ENCODE results near the gene TFF2.

DNA sequence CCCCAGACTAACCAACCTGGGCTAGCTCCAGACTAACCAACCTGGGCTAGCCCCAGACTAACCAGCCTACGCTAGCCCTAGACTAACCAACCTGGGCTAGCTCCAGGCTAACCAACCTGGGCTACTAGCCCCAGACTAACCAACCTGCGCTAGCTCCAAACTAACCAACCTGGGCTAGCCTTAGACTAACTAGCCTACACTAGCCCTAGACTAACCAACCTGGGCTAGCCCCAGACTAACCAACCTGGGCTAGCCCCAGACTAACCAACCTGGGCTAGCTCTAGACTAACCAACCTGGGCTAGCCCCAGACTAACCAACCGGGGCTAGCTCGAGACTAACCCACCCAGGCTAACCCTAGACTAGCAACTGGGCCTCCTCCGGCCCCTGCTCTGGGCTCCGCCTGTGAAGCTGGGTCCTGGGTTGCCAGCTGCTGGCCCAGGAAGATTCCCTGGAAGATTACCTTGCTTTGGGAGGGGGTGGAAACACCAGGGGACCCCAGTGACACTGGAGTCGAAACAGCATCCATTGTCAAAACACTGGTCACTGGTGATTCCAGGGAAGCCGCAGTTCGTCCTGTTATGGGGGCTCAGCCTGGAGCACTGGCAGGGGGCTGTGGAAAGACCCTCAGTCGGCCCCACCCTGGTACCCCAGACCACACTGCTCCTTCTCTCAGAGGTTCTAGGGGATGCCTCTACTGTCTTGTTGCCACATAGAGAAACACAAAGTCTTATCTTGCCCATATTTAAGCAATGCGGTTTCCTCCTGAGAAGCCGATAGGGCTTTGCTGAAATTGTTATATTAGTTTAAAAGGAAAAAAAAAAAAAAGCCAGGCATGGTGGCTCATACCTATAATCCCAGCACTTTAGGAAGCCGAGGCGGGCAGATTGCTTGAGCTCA, 1.1 kb downstream of the TFF2 start:
- TF ChIP-seq, protein P1, sequence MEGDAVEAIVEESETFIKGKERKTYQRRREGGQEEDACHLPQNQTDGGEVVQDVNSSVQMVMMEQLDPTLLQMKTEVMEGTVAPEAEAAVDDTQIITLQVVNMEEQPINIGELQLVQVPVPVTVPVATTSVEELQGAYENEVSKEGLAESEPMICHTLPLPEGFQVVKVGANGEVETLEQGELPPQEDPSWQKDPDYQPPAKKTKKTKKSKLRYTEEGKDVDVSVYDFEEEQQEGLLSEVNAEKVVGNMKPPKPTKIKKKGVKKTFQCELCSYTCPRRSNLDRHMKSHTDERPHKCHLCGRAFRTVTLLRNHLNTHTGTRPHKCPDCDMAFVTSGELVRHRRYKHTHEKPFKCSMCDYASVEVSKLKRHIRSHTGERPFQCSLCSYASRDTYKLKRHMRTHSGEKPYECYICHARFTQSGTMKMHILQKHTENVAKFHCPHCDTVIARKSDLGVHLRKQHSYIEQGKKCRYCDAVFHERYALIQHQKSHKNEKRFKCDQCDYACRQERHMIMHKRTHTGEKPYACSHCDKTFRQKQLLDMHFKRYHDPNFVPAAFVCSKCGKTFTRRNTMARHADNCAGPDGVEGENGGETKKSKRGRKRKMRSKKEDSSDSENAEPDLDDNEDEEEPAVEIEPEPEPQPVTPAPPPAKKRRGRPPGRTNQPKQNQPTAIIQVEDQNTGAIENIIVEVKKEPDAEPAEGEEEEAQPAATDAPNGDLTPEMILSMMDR (IDR thresholded peaks at IDR 0.05), result no peak
- TF ChIP-seq POLR2A (IDR thresholded peaks at IDR 0.05), result no peak
- no peak for TF ChIP-seq EP300 (IDR thresholded peaks at IDR 0.05; ENCODE audit: low read depth)

All from transverse colon (tissue), 3 donors.